Peyer's patch (tissue), 4 donors: ENCODE measurements around the gene HDGFL2.

Experiments
- POLR2A ChIP-seq, 2 donors: fragments of 450-650 bp; IDR thresholded peaks; one replicate each; pipeline ENCODE4 v1.5.1; 2017; ENCODE audit warnings: antibody characterized with exemption in 2 of 2, mild to moderate bottlenecking in 2 of 2, moderate library complexity in 2 of 2
- TF ChIP-seq, protein P1 (sequence below), 6 experiments: fragments of 450-650 bp in 4 of 6; fragments of 200-600 bp in 2 of 6; sonication (generic) in 1 of 6; IDR thresholded peaks; one replicate each; pipeline ENCODE4 v1.5.1; 2017 to 2019; ENCODE audit warnings: antibody characterized with exemption in 6 of 6, mild to moderate bottlenecking in 3 of 6, moderate library complexity in 1 of 6

GRCh38 chr19:4500841-4501591 lies 28.9 kb downstream of the HDGFL2 start:
- TF ChIP-seq, protein P1, sequence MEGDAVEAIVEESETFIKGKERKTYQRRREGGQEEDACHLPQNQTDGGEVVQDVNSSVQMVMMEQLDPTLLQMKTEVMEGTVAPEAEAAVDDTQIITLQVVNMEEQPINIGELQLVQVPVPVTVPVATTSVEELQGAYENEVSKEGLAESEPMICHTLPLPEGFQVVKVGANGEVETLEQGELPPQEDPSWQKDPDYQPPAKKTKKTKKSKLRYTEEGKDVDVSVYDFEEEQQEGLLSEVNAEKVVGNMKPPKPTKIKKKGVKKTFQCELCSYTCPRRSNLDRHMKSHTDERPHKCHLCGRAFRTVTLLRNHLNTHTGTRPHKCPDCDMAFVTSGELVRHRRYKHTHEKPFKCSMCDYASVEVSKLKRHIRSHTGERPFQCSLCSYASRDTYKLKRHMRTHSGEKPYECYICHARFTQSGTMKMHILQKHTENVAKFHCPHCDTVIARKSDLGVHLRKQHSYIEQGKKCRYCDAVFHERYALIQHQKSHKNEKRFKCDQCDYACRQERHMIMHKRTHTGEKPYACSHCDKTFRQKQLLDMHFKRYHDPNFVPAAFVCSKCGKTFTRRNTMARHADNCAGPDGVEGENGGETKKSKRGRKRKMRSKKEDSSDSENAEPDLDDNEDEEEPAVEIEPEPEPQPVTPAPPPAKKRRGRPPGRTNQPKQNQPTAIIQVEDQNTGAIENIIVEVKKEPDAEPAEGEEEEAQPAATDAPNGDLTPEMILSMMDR (IDR thresholded peaks at IDR 0.05): no peak
- no peak for TF ChIP-seq POLR2A (IDR thresholded peaks at IDR 0.05)
